GM12878 (cell line): ENCODE data around the gene CEP295NL. TPM values are rescaled to one million over a fixed set of nuclear protein-coding genes. Genes with fewer than 3 reads are reported as not detected.

Experiments used
- ATAC-seq: fragments of 200-7000 bp; cut with Tn5 transposase; 3 replicates; pipeline ENCODE4 v1.9.1; 2020; ENCODE audit warnings: mild to moderate bottlenecking, moderate library complexity
- BruUV-seq: library from RNA; stranded (reverse); fragments of 400-500 nt; replicated peaks from 2 replicates; lab custom pipeline; 2021; lab: Mats Ljungman, UMichigan
- CTCF ChIA-PET: fragments of 300-600 bp; sonication (Branson Sonifier 250); formaldehyde crosslinking; extraction: SDS; loops from one replicate; lab custom pipeline; 2021; ENCODE audit warnings: inconsistent platforms; lab: Yijun Ruan, JAX
- POLR2A ChIA-PET: fragments of 350-600 bp; formaldehyde crosslinking; extraction: SDS; loops from one replicate; lab custom pipeline; 2021; ENCODE audit warnings: inconsistent platforms; lab: Charles Lee
- RAD21 ChIA-PET: fragments of 300-600 bp; sonication (Branson Sonifier 250); formaldehyde crosslinking; loops from one replicate; lab custom pipeline; 2023; ENCODE audit warnings: antibody characterized with exemption; ENCODE audit not compliant: unreplicated experiment; lab: Charles Lee
- SMC1A ChIA-PET: fragments of 300-600 bp; sonication (Branson Sonifier 250); formaldehyde crosslinking; loops from one replicate; lab custom pipeline; 2023; ENCODE audit not compliant: unreplicated experiment, uncharacterized antibody; lab: Charles Lee
- DNase-seq: peaks from one replicate; pipeline ENCODE4 v3.0.0-alpha.2; 2011; ENCODE audit warnings: low read depth, low spot score
- FAIRE-seq: peaks from 3 replicates; lab custom pipeline; 2011; peaks lifted over from hg19 to GRCh38; lab: Jason Lieb, UNC
- H2AFZ ChIP-seq: 2 replicates; pipeline ENCODE4 v1.6.0; 2011; ENCODE audit warnings: low read depth, low read length, control low read depth; ENCODE audit not compliant: control insufficient read depth
- H3K27ac ChIP-seq: 2 replicates; pipeline ENCODE4 v1.5.1; 2011; ENCODE audit warnings: control low read depth; ENCODE audit not compliant: control insufficient read depth, insufficient read depth
- H3K27me3 ChIP-seq, 2 experiments: replicated peaks in 1 of 2; 2 replicates each; pipeline versions ENCODE4 v1.6.0 to v1.6.1; 2011; ENCODE audit warnings: low read length in 1 of 2; ENCODE audit not compliant: control insufficient read depth in 2 of 2, insufficient read depth in 2 of 2
- H3K36me3 ChIP-seq, 2 experiments: 2 replicates each; pipeline ENCODE4 v1.5.1; 2011; ENCODE audit warnings: low read length in 1 of 2; ENCODE audit not compliant: control insufficient read depth in 2 of 2, insufficient read depth in 2 of 2
- H3K4me1 ChIP-seq: 2 replicates; pipeline ENCODE4 v1.6.1; 2011; ENCODE audit warnings: mild to moderate bottlenecking, low read length, moderate library complexity, mixed read lengths; ENCODE audit not compliant: control insufficient read depth, insufficient read depth
- H3K4me2 ChIP-seq: 2 replicates; pipeline ENCODE4 v1.6.0; 2011; ENCODE audit warnings: control low read depth; ENCODE audit not compliant: control insufficient read depth, insufficient read depth
- H3K4me3 ChIP-seq: fragments of 200-600 bp; sonication (generic); 2 replicates; pipeline ENCODE4 v1.5.1; 2016
- H3K79me2 ChIP-seq: 2 replicates; pipeline ENCODE4 v1.6.0; 2011; ENCODE audit warnings: low read length; ENCODE audit not compliant: control insufficient read depth, insufficient read depth
- H3K9ac ChIP-seq: 2 replicates; pipeline ENCODE4 v1.8.0; 2011; ENCODE audit warnings: low read length, control low read depth, mixed read lengths; ENCODE audit not compliant: control insufficient read depth, insufficient read depth
- H3K9me3 ChIP-seq: replicated peaks from 3 replicates; pipeline ENCODE4 v1.5.1; 2011; ENCODE audit warnings: mild to moderate bottlenecking, low read length; ENCODE audit not compliant: control insufficient read depth, insufficient read depth
- H4K20me1 ChIP-seq: 2 replicates; pipeline ENCODE4 v1.6.0; 2011; ENCODE audit not compliant: control insufficient read depth, insufficient read depth
- ASH2L ChIP-seq: fragments of 300-600, 200-600 bp; sonication (generic); IDR thresholded peaks from 2 replicates; pipeline ENCODE4 v1.6.1; 2017; ENCODE audit warnings: low read depth, mild to moderate bottlenecking, borderline replicate concordance
- BACH1 ChIP-seq: fragments of 450-650 bp; IDR thresholded peaks from 2 replicates; pipeline ENCODE4 v1.6.1; 2017; ENCODE audit warnings: mild to moderate bottlenecking, borderline replicate concordance
- FOXM1 ChIP-seq: IDR thresholded peaks from 2 replicates; pipeline ENCODE4 v1.6.1; 2012; ENCODE audit warnings: low read depth, mild to moderate bottlenecking, inconsistent platforms, low read length, moderate library complexity
- HDAC2 ChIP-seq: fragments of 200-600 bp; sonication (generic); IDR thresholded peaks from 2 replicates; pipeline ENCODE4 v1.6.1; 2017
- NFIC ChIP-seq: IDR thresholded peaks from 2 replicates; pipeline ENCODE4 v1.6.1; 2012; ENCODE audit warnings: low read depth, mild to moderate bottlenecking, inconsistent platforms, low read length, moderate library complexity
- NFYA ChIP-seq: IDR thresholded peaks from 2 replicates; pipeline ENCODE4 v1.6.1; 2011; ENCODE audit warnings: low read depth, mild to moderate bottlenecking, low read length, improper control_type of control experiment, borderline replicate concordance
- PML ChIP-seq: IDR thresholded peaks from 2 replicates; pipeline ENCODE4 v1.6.1; 2012; ENCODE audit warnings: low read length, inconsistent platforms
- RELB ChIP-seq: fragments of 450-650 bp; IDR thresholded peaks from 2 replicates; pipeline ENCODE4 v1.6.1; 2017; ENCODE audit warnings: low read depth, mild to moderate bottlenecking, moderate library complexity
- SREBF2 ChIP-seq: IDR thresholded peaks from 2 replicates; pipeline ENCODE4 v1.6.1; 2012; ENCODE audit warnings: mild to moderate bottlenecking, low read length
- SRF ChIP-seq, 2 experiments: IDR thresholded peaks; 2 replicates each; pipeline ENCODE4 v1.6.1; 2011; ENCODE audit warnings: low read depth in 2 of 2, low read length in 2 of 2, mild to moderate bottlenecking in 1 of 2, moderate library complexity in 1 of 2
- STAT3 ChIP-seq: IDR thresholded peaks from 2 replicates; pipeline ENCODE4 v1.6.1; 2011; ENCODE audit warnings: low read depth, low read length, improper control_type of control experiment
- ZNF622 ChIP-seq: fragments of 450-650 bp; IDR thresholded peaks from 2 replicates; pipeline ENCODE4 v1.6.1; 2017; ENCODE audit warnings: mild to moderate bottlenecking, inconsistent platforms
- WGBS: methylation state at CpG from one replicate; pipeline ENCODE4 v1.1.6; 2016; ENCODE audit warnings: low lambda C conversion rate; ENCODE audit not compliant: insufficient replicate concordance, insufficient coverage; ENCODE audit errors: missing lambda C conversion rate; 5-methylcytosine and 5-hydroxymethylcytosine counted together
- in situ Hi-C: fragments of 300-500 bp; cut with MboI; formaldehyde crosslinking; loops from 9 replicates; pipeline ENCODE4 v1.14.3; 2018; ENCODE audit warnings: mixed read lengths
- intact Hi-C: fragments of 100-400 bp; cut with micrococcal nuclease; formaldehyde crosslinking; loops from one replicate; pipeline ENCODE4 v1.14.2; 2022; ENCODE audit not compliant: unreplicated experiment
- polyA plus RNA-seq, 11 experiments: library from polyadenylated mRNA; depleted of rRNA in 4 of 11; unstranded in 6 of 11; stranded (reverse) in 5 of 11; fragments of >200 nt; fragmentation: Nextera tagmentation in 4 of 11; fragmentation: Illumina TruSeq in 1 of 11; extraction: Ambion mirVana in 4 of 11; extraction: Trizol in 1 of 11; gene quantifications; 1 replicate in 1 of 11; 2 replicates in 10 of 11; pipeline versions ENCODE4 v1.2.1 to v1.2.3, GENCODE V29; 2011 to 2016; ENCODE audit warnings: inconsistent platforms in 2 of 11, missing spikeins in 2 of 11, low read depth in 1 of 11
- total RNA-seq, 4 experiments: library from RNA; depleted of rRNA in 3 of 4; stranded (reverse); fragments of >200 nt in 3 of 4; fragmentation: Illumina TruSeq in 1 of 4; extraction: Trizol in 1 of 4; gene quantifications; 2 replicates each; pipeline versions ENCODE4 v1.2.1 to v1.2.3, GENCODE V29; 2013 to 2021
- TF ChIP-seq, protein P1 (sequence below): IDR thresholded peaks from 2 replicates; pipeline ENCODE4 v1.6.1; 2011; ENCODE audit warnings: borderline replicate concordance, low read depth, mild to moderate bottlenecking, moderate library complexity, mixed read lengths, low read length; ENCODE audit not compliant: insufficient read depth; ENCODE audit errors: extremely low read length
- TF ChIP-seq, protein P2 (sequence below): IDR thresholded peaks from 2 replicates; pipeline ENCODE4 v1.6.1; 2012; ENCODE audit warnings: low read depth, low read length, improper control_type of control experiment

CEP295NL gene
- total and polyA plus RNA-seq, 10 of the 15 experiments (the other 5 are each of a cell fraction or from before 2014, with no cell fraction given): not detected

GRCh38 chr17:78947235-78948149 lies 44.5 kb upstream of the CEP295NL start:
- Histone ChIP-seq H3K9me3 (peaks cover 10% of the 10 kb centered on the region; the same call in 2 of the 3 replicates), H3K4me3 (no peak overlapping the region), H3K27me3 (peaks cover 0 to 5% of the 10 kb centered on the region in 2 experiments; a peak in 2 of 4 replicates), H3K79me2 (no peaks in the 10 kb centered on the region), H3K27ac (no peak overlapping the region), H2AFZ (no peak overlapping the region), H3K36me3 (no peaks in the 10 kb centered on the region), H3K4me2 (no peak overlapping the region), H3K9ac (no peak overlapping the region), H4K20me1 (no peaks in the 10 kb centered on the region), H3K4me1 (no peaks in the 10 kb centered on the region)
- TF ChIP-seq ZNF622 (no peak), SRF (IDR thresholded peaks at IDR 0.05; ENCODE audit: low read depth in 2 of 2, low read length in 2 of 2) (no peak), PML (no peak), SREBF2 (no peak), FOXM1 (no peak), NFIC (no peak), BACH1 (no peak), STAT3 (no peak), HDAC2 (no peak), NFYA (no peak), RELB (no peak), ASH2L (no peak)
- TF ChIP-seq, protein P1, sequence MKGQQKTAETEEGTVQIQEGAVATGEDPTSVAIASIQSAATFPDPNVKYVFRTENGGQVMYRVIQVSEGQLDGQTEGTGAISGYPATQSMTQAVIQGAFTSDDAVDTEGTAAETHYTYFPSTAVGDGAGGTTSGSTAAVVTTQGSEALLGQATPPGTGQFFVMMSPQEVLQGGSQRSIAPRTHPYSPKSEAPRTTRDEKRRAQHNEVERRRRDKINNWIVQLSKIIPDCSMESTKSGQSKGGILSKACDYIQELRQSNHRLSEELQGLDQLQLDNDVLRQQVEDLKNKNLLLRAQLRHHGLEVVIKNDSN: no peak
- TF ChIP-seq, protein P2, sequence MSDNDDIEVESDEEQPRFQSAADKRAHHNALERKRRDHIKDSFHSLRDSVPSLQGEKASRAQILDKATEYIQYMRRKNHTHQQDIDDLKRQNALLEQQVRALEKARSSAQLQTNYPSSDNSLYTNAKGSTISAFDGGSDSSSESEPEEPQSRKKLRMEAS: no peak
- ChIA-PET SMC1A (no interaction called here), POLR2A (no interaction called here), CTCF (no interaction called here), RAD21 (no interaction called here)
- BruUV-seq: no TSS peak
- intact Hi-C loops (no loop called here), in situ Hi-C loops (no loop called here)
- ATAC-seq: no peak
- DNase-seq: no peak
- FAIRE-seq: no peak
- WGBS: 33% methylated on average over 18 of the region's 18 CpGs
